GM23338 (cell line): ENCODE measurements around the gene SPPL2A.

Source experiments
- CREB1 ChIP-seq: fragments of 250-450 bp; sonication (Bioruptor Pico); IDR thresholded peaks from 2 replicates; pipeline ENCODE4 v1.5.0; 2020; ENCODE audit warnings: low read depth, mild to moderate bottlenecking, moderate library complexity
- EZH2 ChIP-seq: fragments of 200-600 bp; sonication (generic); IDR thresholded peaks from one replicate; pipeline ENCODE4 v1.8.0; 2017; ENCODE audit warnings: antibody characterized with exemption, mild to moderate bottlenecking, low read depth; ENCODE audit not compliant: unreplicated experiment
- EZH2phosphoT487 ChIP-seq: fragments of 200-600 bp; sonication (generic); IDR thresholded peaks from one replicate; pipeline ENCODE4 v1.8.1; 2018; ENCODE audit warnings: antibody characterized with exemption; ENCODE audit not compliant: unreplicated experiment
- JUNB ChIP-seq: IDR thresholded peaks from one replicate; pipeline ENCODE4 v1.6.1; 2016; ENCODE audit warnings: antibody characterized with exemption; ENCODE audit not compliant: unreplicated experiment
- NANOG ChIP-seq: IDR thresholded peaks from 2 replicates; pipeline ENCODE4 v1.6.1; 2016; ENCODE audit warnings: antibody characterized with exemption, borderline replicate concordance
- POLR2AphosphoS5 ChIP-seq: IDR thresholded peaks from 2 replicates; pipeline ENCODE4 v1.6.1; 2016; ENCODE audit warnings: antibody characterized with exemption, low read depth
- STAT1 ChIP-seq: IDR thresholded peaks from one replicate; pipeline ENCODE4 v1.6.1; 2016; ENCODE audit warnings: antibody characterized with exemption; ENCODE audit not compliant: unreplicated experiment
- ZNF114 ChIP-seq: fragments of 250-450 bp; sonication (Bioruptor Pico); IDR thresholded peaks from 2 replicates; pipeline ENCODE4 v1.5.0; 2020; ENCODE audit warnings: mild to moderate bottlenecking, moderate library complexity
- ZNF331 ChIP-seq: fragments of 250-450 bp; sonication (Bioruptor Pico); IDR thresholded peaks from 2 replicates; pipeline ENCODE4 v1.5.0; 2020; ENCODE audit warnings: low read depth, mild to moderate bottlenecking, moderate library complexity
- TF ChIP-seq, protein P1 (sequence below), 2 experiments: fragments of 200-600 bp in 1 of 2; sonication (generic) in 1 of 2; conservative IDR thresholded peaks; 2 replicates each; pipeline versions ENCODE4 v1.5.1 to v1.6.1; 2016 to 2017; ENCODE audit warnings: antibody characterized with exemption in 2 of 2, low read depth in 2 of 2, mild to moderate bottlenecking in 2 of 2, moderate library complexity in 1 of 2
- TF ChIP-seq, protein P2 (sequence below): fragments of 250-450 bp; sonication (Bioruptor Pico); IDR thresholded peaks from 2 replicates; pipeline ENCODE4 v1.5.0; 2020; ENCODE audit warnings: mild to moderate bottlenecking, moderate library complexity
- TF ChIP-seq, protein P3 (sequence below): IDR thresholded peaks from one replicate; pipeline ENCODE4 v1.6.1; 2018; ENCODE audit warnings: antibody characterized with exemption; ENCODE audit not compliant: unreplicated experiment
- TF ChIP-seq, protein P4 (sequence below): IDR thresholded peaks from 2 replicates; pipeline ENCODE4 v1.6.1; 2016; ENCODE audit warnings: antibody characterized with exemption

DNA sequence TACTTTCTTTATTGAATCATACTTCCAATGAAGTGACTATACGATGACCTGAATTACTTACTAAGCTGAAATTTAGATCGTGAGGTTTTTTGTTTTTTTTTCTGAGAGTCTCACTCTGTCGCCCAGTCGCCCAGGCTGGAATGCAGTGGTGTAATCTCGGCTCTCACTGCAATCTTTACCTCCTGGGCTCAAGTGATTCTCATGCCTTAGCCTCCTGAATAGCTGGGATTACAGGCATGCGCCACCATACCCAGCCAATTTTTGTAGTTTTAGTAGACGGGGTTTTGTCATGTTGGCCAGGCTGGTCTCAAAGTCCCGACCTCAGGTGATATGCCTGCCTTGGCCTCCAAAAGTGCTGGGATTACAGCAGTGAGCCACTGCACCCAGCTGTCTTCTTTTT is 28.7 kb downstream of the SPPL2A start:
- TF ChIP-seq EZH2 (no peak), CREB1 (no peak), STAT1 (no peak), JUNB (no peak), ZNF114 (CRISPR knock-in tag) (no peak), NANOG (no peak), EZH2phosphoT487 (no peak), POLR2AphosphoS5 (no peak), ZNF331 (CRISPR knock-in tag) (no peak)
- TF ChIP-seq, protein P1, sequence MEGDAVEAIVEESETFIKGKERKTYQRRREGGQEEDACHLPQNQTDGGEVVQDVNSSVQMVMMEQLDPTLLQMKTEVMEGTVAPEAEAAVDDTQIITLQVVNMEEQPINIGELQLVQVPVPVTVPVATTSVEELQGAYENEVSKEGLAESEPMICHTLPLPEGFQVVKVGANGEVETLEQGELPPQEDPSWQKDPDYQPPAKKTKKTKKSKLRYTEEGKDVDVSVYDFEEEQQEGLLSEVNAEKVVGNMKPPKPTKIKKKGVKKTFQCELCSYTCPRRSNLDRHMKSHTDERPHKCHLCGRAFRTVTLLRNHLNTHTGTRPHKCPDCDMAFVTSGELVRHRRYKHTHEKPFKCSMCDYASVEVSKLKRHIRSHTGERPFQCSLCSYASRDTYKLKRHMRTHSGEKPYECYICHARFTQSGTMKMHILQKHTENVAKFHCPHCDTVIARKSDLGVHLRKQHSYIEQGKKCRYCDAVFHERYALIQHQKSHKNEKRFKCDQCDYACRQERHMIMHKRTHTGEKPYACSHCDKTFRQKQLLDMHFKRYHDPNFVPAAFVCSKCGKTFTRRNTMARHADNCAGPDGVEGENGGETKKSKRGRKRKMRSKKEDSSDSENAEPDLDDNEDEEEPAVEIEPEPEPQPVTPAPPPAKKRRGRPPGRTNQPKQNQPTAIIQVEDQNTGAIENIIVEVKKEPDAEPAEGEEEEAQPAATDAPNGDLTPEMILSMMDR (conservative IDR thresholded peaks at IDR 0.05; ENCODE audit: low read depth in 2 of 2), result no peak
- TF ChIP-seq, protein P2, sequence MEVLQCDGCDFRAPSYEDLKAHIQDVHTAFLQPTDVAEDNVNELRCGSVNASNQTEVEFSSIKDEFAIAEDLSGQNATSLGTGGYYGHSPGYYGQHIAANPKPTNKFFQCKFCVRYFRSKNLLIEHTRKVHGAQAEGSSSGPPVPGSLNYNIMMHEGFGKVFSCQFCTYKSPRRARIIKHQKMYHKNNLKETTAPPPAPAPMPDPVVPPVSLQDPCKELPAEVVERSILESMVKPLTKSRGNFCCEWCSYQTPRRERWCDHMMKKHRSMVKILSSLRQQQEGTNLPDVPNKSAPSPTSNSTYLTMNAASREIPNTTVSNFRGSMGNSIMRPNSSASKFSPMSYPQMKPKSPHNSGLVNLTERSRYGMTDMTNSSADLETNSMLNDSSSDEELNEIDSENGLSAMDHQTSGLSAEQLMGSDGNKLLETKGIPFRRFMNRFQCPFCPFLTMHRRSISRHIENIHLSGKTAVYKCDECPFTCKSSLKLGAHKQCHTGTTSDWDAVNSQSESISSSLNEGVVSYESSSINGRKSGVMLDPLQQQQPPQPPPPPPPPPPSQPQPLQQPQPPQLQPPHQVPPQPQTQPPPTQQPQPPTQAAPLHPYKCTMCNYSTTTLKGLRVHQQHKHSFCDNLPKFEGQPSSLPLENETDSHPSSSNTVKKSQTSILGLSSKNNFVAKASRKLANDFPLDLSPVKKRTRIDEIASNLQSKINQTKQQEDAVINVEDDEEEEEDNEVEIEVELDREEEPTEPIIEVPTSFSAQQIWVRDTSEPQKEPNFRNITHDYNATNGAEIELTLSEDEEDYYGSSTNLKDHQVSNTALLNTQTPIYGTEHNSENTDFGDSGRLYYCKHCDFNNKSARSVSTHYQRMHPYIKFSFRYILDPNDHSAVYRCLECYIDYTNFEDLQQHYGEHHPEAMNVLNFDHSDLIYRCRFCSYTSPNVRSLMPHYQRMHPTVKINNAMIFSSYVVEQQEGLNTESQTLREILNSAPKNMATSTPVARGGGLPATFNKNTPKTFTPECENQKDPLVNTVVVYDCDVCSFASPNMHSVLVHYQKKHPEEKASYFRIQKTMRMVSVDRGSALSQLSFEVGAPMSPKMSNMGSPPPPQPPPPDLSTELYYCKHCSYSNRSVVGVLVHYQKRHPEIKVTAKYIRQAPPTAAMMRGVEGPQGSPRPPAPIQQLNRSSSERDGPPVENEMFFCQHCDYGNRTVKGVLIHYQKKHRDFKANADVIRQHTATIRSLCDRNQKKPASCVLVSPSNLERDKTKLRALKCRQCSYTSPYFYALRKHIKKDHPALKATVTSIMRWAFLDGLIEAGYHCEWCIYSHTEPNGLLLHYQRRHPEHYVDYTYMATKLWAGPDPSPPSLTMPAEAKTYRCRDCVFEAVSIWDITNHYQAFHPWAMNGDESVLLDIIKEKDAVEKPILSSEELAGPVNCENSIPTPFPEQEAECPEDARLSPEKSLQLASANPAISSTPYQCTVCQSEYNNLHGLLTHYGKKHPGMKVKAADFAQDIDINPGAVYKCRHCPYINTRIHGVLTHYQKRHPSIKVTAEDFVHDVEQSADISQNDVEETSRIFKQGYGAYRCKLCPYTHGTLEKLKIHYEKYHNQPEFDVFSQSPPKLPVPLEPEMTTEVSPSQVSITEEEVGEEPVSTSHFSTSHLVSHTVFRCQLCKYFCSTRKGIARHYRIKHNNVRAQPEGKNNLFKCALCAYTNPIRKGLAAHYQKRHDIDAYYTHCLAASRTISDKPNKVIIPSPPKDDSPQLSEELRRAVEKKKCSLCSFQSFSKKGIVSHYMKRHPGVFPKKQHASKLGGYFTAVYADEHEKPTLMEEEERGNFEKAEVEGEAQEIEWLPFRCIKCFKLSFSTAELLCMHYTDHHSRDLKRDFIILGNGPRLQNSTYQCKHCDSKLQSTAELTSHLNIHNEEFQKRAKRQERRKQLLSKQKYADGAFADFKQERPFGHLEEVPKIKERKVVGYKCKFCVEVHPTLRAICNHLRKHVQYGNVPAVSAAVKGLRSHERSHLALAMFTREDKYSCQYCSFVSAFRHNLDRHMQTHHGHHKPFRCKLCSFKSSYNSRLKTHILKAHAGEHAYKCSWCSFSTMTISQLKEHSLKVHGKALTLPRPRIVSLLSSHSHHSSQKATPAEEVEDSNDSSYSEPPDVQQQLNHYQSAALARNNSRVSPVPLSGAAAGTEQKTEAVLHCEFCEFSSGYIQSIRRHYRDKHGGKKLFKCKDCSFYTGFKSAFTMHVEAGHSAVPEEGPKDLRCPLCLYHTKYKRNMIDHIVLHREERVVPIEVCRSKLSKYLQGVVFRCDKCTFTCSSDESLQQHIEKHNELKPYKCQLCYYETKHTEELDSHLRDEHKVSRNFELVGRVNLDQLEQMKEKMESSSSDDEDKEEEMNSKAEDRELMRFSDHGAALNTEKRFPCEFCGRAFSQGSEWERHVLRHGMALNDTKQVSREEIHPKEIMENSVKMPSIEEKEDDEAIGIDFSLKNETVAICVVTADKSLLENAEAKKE (CRISPR knock-in tag), result no peak
- TF ChIP-seq, protein P3, sequence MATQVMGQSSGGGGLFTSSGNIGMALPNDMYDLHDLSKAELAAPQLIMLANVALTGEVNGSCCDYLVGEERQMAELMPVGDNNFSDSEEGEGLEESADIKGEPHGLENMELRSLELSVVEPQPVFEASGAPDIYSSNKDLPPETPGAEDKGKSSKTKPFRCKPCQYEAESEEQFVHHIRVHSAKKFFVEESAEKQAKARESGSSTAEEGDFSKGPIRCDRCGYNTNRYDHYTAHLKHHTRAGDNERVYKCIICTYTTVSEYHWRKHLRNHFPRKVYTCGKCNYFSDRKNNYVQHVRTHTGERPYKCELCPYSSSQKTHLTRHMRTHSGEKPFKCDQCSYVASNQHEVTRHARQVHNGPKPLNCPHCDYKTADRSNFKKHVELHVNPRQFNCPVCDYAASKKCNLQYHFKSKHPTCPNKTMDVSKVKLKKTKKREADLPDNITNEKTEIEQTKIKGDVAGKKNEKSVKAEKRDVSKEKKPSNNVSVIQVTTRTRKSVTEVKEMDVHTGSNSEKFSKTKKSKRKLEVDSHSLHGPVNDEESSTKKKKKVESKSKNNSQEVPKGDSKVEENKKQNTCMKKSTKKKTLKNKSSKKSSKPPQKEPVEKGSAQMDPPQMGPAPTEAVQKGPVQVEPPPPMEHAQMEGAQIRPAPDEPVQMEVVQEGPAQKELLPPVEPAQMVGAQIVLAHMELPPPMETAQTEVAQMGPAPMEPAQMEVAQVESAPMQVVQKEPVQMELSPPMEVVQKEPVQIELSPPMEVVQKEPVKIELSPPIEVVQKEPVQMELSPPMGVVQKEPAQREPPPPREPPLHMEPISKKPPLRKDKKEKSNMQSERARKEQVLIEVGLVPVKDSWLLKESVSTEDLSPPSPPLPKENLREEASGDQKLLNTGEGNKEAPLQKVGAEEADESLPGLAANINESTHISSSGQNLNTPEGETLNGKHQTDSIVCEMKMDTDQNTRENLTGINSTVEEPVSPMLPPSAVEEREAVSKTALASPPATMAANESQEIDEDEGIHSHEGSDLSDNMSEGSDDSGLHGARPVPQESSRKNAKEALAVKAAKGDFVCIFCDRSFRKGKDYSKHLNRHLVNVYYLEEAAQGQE, result no peak
- TF ChIP-seq, protein P4, sequence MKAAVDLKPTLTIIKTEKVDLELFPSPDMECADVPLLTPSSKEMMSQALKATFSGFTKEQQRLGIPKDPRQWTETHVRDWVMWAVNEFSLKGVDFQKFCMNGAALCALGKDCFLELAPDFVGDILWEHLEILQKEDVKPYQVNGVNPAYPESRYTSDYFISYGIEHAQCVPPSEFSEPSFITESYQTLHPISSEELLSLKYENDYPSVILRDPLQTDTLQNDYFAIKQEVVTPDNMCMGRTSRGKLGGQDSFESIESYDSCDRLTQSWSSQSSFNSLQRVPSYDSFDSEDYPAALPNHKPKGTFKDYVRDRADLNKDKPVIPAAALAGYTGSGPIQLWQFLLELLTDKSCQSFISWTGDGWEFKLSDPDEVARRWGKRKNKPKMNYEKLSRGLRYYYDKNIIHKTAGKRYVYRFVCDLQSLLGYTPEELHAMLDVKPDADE, result no peak
